ENCODE measurements around the gene ARFGEF3.

ARFGEF3 gene

GRCh38 chr6:138242987-138243592 lies 81.4 kb downstream of the ARFGEF3 start:
- no peak for DNase-seq (ENCODE audit: low spot score)

DNA sequence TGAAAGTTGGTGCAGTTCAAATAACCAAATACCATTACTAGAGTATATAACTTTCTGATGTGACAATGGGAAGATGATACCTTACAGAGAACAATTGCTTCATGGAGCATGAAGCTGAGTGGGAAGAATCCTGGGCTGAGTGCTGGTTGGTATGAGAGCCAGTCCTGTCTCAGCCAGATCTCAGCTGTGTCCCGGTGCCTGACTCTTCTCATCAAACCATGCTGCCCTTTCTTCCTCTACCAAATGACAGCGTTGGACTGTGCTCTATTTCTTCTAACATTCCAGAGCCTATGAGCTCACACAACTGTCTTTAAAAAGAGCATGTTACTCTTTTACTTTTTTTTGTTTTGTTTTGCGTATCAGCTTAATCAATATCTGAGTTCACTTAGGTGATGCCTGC lies 84.0 kb downstream of the ARFGEF3 start:
- no peak for DNase-seq (ENCODE audit: low spot score)

DNA sequence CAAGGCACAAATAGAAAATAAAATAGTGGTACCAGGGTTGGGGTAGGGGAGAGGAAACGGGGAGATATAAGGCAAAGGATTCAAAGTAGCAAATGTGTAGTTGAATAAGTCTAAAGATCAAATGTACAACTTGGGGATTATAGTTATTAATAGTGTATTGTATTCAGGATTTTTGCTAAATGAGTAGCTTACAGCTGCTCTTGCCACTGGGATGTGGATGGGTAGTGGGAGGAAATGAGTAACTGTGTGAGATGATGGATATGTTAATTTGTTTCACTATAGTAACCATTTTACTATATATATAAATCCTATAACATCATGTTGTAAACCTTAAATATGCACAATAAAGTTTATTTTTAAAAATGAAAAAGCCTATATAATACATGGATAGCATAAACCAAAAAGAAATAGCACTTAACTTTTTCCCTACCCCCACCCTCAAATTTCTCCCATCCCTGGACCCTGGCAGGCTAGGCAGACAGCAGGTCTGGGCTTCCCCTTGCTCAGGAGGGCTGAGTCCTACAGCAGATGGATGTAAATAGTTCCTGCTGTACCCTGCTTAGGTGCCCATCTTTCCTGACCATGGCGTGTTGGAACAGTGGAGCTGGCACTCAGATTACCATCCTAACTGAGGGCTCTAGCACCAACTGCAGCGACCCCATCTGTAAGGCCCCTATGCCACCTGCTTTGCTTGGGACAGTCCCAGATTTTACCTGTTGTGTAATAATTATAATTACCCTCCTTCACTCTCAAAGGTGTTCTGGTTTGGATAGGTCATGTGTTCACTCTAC lies 85.1 kb downstream of the ARFGEF3 start:
- DNase-seq (ENCODE audit: low spot score) = no peak

DNA sequence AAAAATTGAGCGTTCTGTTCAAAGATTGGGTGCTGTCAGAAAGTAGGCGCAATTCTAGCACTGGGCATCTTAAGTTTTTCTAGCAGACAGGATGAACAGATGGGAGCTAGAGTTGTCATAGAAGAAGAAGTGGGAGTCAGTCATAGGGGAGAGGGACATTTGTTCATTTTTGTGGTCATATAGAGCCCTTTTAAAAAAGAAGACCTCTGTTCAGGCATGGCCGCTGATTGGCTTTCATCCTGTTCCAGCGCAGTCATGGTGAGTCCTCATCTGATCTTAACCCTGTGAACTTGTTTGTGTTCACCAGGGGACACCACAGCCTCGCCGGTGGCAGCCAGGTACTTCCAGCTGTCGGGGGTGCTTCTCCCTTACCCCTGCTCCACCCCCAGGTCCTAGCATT lies 86.3 kb downstream of the ARFGEF3 start:
- DNase-seq (ENCODE audit: low spot score) = no peak

DNA sequence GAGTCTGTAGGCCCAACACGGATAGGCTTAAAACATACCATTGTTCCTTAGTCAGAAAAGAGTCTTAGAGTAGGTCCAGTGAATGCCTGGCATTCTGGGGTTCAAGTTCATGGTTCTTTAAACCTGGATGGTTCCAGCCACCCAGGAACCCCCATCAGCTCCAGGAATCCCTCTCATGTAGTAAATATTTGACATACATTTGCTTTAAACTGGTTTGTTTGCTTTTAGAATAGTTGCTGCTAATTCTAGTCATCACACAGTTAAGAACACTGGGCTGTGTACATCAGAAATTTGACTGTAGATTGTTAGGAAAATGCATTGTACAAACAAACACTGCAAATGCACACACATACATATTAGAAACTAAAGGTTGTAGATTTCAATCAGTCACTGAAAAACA lies 87.1 kb downstream of the ARFGEF3 start:
- DNase-seq (ENCODE audit: low spot score) = no peak

- DNase-seq (ENCODE audit: low spot score) = no peak
Measured at GRCh38 chr6:138250053-138250452, 88.3 kb downstream of the ARFGEF3 start.

DNA sequence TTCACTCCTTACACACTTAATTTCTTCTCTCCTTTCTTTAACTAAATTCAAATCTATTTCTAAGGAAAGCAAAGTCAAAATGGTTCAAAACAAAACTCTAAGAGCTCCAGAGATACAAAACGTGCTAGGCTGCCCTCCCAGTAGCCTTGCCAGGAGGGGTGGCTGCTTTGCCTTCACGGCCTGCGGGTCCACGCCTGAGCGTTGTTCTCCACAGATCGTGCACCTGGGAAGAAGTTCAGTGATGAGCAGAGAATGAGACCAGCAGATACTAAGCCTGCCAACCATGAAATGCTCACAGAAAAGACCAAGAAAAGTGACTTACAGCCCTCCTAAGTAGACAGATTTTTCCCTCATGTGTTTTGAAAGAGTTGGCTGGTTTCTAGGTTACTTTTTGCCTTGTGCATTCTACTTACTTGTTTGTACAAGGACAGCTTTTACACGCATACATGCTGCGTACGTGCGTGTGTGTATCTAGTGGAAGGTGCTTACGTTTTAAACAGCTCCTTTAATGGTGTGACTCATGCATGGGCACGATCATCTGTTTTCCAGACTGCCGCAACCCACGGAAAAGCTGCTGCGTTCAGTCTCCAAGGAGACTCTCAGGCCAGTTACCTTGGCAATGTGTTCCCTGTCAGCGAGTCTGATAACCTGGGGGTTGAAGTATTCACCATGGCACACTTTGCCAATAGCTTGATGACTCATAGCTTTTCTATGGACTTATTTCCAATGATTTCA lies 88.9 kb downstream of the ARFGEF3 start:
- no peak for DNase-seq (ENCODE audit: low spot score)

- no peak for DNase-seq (ENCODE audit: low spot score)
Measured at GRCh38 chr6:138253731-138254130, 92.0 kb downstream of the ARFGEF3 start.

DNA sequence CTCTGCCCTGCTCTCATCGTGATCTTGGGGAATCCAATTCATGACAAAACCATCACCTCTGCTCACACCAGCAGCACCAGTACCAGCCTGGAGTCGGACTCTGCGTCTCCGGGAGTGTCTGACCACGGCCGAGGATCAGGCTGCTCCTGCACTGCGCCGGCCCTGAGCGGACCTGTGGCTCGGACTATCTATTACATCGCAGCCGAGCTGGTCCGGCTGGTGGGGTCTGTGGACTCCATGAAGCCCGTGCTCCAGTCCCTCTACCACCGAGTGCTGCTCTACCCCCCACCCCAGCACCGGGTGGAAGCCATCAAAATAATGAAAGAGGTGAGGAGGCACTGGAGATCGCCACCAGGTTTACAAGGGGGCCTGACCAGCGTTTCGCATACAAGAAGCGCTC lies 93.7 kb downstream of the ARFGEF3 start:
- DNase-seq (ENCODE audit: low spot score) = no peak

- no peak for DNase-seq (ENCODE audit: low spot score)
Measured at GRCh38 chr6:138257638-138258040, 95.9 kb downstream of the ARFGEF3 start.

GRCh38 chr6:138258197-138258596 lies 96.5 kb downstream of the ARFGEF3 start:
- DNase-seq (ENCODE audit: low spot score) = no peak

GRCh38 chr6:138258991-138259390 lies 97.3 kb downstream of the ARFGEF3 start:
- no peak for DNase-seq (ENCODE audit: low spot score)

GRCh38 chr6:138261116-138261780 lies 99.5 kb downstream of the ARFGEF3 start:
- no peak for DNase-seq (ENCODE audit: low spot score)

- DNase-seq (ENCODE audit: low spot score) = no peak
Measured at GRCh38 chr6:138263963-138264362, 102.2 kb downstream of the ARFGEF3 start.

- no peak for DNase-seq (ENCODE audit: low spot score)
Measured at GRCh38 chr6:138264372-138264880, 102.7 kb downstream of the ARFGEF3 start.

DNA sequence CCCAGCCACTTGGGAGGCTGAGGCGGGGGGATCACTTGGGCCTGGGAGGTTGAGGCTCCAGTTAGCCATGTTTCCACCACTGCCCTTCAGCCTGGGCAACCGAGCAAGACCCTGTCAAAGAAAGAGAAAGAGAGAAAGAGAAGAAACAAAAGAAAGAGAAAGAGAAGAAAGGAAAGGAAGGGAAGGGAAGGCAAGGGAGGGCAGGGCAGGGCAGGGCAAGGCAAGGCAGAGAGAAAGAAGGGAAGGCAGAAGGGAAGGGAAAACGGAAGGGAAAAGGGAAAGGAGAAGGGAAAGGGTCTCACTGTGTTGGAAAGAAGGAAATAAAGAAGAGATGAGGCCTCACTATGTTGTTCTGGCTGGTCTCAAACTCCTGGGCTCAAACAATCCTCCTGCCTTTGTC lies 104.4 kb downstream of the ARFGEF3 start:
- no peak for DNase-seq (ENCODE audit: low spot score)

- no peak for DNase-seq (ENCODE audit: low spot score)
Measured at GRCh38 chr6:138267971-138268895, 106.5 kb downstream of the ARFGEF3 start.

GRCh38 chr6:138271451-138271850 lies 109.7 kb downstream of the ARFGEF3 start:
- no peak for DNase-seq (ENCODE audit: low spot score)

DNA sequence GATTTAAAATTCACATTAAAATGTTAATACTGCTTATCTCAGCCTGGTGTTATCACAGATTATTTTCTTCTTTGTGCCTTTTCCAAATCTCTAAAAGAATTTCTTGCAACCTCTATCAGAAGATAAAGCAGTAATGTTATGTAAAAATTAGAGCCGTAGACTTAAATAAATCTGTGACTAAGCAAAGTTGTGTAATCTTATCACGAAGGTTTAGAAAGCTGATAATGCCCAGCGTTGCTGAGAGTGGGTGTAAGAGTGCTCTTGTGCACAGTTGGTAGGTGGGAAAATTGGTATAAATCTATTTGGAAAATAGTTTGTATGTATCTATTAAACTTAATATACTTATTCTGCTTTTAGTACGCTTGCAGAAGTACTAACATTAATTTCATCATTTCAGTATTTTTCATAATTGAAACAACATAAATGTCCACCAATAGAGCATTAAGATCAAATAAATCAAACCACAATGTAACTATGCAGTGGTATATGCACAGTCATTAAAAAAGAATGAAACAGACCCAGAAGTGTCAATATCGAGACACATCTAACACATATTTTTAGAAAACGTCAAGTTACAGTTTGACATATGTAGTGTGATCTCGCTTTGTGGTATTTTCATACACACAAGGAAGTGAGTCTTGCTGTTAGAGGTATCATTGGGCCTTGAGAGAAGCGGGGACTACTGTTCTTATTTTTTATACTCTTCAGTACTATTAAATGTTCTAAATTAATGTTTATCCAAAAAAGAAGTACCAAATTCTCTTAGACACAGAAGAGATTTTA lies 111.0 kb downstream of the ARFGEF3 start:
- no peak for DNase-seq (ENCODE audit: low spot score)

DNA sequence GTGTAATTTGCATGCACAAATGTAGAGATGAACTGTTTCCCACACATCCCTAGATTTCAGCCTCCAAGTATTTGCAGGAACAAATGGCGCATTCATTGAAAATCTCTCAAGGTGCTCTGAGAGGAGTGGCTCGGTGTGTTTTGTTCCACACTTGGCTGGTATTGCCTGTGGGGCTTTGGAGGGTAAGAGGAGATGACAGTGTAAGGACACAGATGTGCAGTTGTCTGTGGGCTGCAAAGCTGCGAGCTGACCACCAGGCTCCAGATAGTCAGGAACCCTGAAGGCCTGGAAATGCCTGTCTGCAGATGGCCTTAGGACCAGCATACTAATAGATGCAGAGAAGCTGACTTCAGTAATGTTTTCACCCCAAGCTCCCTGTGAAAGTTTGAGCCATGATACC lies 114.2 kb downstream of the ARFGEF3 start:
- no peak for DNase-seq (ENCODE audit: low spot score)

Data from iPS-NIHi11 (cell line).